ENCODE measurements around the gene ZNF557.

Gene ZNF557

DNA sequence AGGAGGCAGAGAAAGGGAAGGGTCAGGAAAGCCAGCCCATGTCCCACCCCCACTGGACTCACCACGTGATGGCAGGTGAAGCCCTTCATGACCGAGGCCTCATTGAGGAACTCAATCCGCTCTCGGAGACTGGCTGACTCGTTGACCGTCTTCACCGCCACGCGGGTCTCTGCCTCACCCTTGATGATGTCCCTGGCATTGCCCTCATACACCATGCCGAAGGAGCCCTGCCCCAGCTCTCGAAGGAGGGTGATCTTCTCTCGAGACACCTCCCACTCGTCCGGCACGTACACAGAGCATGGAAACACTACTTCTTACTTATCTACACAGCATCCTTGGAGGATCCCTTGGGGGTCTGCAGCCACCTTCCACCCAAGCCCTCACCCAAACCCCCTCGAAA is 55.7 kb downstream of the ZNF557 start:
- no peak for DNase-seq (ENCODE audit: low spot score)

DNA sequence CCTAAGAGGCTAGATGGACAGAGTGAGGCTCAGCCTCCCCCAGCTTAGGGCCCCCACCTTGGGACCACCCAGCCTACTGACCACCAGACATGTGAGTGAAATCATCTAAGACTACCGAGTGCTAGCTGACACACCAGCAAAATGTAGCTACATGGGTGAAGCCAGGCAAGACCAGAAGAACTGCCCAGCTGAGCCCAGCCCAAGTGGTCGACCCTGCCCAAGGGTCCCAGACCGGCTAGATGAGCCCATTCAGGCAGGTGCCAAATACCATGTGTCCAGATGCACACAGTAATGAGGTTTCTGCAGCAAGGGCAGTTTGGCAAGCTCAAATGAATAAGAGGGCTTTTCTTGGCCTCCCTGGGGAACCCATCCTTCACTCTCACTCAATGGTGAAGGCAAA is 56.6 kb downstream of the ZNF557 start:
- DNase-seq (ENCODE audit: low spot score), result no peak

DNA sequence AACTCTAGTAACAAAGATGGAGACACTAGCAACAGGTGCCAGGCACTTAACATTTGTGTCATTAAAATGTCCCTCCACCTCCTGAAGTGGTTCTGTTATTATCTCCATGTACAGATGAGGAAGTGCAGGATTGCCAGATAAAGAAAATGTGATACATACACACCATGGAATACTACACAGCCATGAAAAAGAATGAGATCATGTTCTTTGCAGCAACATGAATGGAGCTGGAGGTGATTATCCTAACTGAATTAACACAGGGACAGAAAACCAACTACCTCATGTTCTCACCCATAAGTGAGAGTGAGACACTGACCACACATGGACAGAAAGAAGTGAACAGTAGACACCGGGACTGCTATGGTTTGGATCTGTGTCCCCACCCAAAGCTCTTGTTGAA is 60.5 kb downstream of the ZNF557 start:
- no peak for DNase-seq (ENCODE audit: low spot score)

DNA sequence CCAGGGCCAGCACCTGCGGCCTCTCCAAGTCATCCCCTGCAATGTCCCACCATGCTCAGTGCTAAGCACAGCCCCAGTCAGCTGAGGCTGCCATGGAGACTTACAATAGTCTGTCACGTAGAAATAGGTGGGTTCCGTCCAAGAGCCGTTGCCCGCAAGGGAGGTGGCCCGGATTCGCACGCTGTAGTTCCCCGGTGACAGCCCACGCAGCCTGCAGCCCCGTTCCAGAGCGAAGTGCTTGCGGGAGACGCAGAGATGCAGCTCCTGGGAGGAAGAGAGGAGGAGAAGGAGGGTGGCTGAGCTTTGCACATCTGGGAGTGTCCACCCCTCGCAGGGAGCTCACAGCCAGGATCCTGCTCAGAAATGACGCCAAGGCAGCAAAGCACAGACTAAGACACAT is 62.6 kb downstream of the ZNF557 start:
- DNase-seq (ENCODE audit: low spot score), result no peak

DNA sequence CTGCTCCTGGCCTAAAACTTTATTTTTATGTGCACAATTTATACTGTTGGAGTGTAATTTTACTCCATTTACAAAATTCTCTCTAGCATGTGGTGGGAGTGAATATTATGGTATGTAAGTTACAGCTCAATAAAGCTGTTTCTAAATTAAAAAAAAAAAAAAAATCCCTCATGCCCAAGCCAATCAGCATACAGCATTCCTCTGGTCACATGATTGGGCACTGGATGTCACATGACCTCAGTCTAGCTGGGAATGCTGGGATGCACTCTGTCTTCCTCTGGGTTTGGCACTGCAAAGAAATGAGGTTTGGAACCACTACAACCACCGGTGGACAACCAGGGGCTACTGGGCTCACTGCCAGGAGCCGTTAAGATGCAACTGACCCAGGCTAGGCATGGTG is 67.6 kb downstream of the ZNF557 start:
- no peak for DNase-seq (ENCODE audit: low spot score)

All from ecto neural progenitor cell (in vitro differentiated cells).